Large intestine (tissue), 3 donors: Measurements from ENCODE around the gene PLCB2. TPM values are rescaled to one million over a fixed set of nuclear protein-coding genes. Genes with fewer than 3 reads are reported as not detected.

Experiments
- DNase-seq, 2 donors: peaks; one replicate each; pipeline versions ENCODE4 v3.0.0 to v3.0.0-alpha.2; 2013
- H3K27ac ChIP-seq: one replicate; pipeline ENCODE4 v1.5.1; 2013; ENCODE audit warnings: low read length
- H3K27me3 ChIP-seq: 2 replicates; pipeline ENCODE4 v1.6.1; 2013; ENCODE audit warnings: low read length; ENCODE audit not compliant: control insufficient read depth, insufficient read depth
- H3K36me3 ChIP-seq: 2 replicates; pipeline ENCODE4 v1.6.1; 2013; ENCODE audit warnings: low read length; ENCODE audit not compliant: control insufficient read depth, insufficient read depth
- H3K4me1 ChIP-seq: one replicate; pipeline ENCODE4 v1.6.1; 2013; ENCODE audit warnings: low read length; ENCODE audit not compliant: control insufficient read depth, insufficient read depth
- H3K4me3 ChIP-seq: one replicate; pipeline ENCODE4 v1.5.1; 2013; ENCODE audit warnings: low read length
- H3K9me3 ChIP-seq: one replicate; pipeline ENCODE4 v1.6.1; 2013; ENCODE audit warnings: mild to moderate bottlenecking, low read depth, low read length, moderate library complexity; ENCODE audit not compliant: control insufficient read depth
- WGBS: methylation state at CpG from one replicate; pipeline ENCODE4 v1.1.5; 2013; ENCODE audit warnings: low lambda C conversion rate; ENCODE audit not compliant: insufficient coverage; 5-methylcytosine and 5-hydroxymethylcytosine counted together
- polyA plus RNA-seq: library from polyadenylated mRNA; unstranded; fragments of 120-200 nt; gene quantifications from one replicate; pipeline ENCODE4 v1.2.1, GENCODE V29; 2013

Gene PLCB2
- polyA plus RNA-seq, 1 donor, result 11.7 TPM

GRCh38 chr15:40312370-40313158 lies 4.8 kb upstream of the PLCB2 start:
- Histone ChIP-seq H3K9me3 (no peaks in the 10 kb centered on the region), H3K4me1 (peaks cover 2% of the 10 kb centered on the region), H3K27ac (no peak overlapping the region), H3K27me3 (peaks cover 20% of the 10 kb centered on the region), H3K4me3 (no peak overlapping the region), H3K36me3 (no peaks in the 10 kb centered on the region)
- DNase-seq, result no peak
- no CpG with 5 or more reads among the region's 10 CpGs for WGBS

DNA sequence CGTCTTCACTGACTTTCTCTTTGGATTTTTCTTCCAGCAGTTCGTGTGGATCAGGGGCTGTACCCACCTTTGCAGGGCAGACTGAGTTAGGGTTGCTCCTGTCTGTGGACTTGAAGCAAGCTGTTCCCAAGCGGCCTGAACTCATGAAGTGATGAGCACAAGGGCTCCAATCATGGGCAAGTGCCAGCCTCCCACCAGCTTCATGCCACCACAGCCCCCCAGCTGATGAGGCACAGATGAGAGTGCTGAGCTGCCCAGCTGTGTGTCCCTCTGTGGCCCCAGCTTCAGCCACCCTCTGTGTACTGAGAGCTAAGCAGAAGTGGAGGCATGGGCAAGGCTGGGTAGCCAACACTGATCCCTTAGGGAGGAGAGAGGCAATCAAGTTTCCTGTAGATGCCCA lies 3.3 kb upstream of the PLCB2 start:
- Histone ChIP-seq H3K27me3 (peaks cover 17% of the 10 kb centered on the region), H3K27ac (no peak overlapping the region), H3K4me1 (peaks cover 2% of the 10 kb centered on the region), H3K9me3 (no peaks in the 10 kb centered on the region), H3K36me3 (no peaks in the 10 kb centered on the region), H3K4me3 (no peak overlapping the region)
- no peak for DNase-seq
- 67% methylated on average over 1 of the region's 3 CpGs for WGBS

DNA sequence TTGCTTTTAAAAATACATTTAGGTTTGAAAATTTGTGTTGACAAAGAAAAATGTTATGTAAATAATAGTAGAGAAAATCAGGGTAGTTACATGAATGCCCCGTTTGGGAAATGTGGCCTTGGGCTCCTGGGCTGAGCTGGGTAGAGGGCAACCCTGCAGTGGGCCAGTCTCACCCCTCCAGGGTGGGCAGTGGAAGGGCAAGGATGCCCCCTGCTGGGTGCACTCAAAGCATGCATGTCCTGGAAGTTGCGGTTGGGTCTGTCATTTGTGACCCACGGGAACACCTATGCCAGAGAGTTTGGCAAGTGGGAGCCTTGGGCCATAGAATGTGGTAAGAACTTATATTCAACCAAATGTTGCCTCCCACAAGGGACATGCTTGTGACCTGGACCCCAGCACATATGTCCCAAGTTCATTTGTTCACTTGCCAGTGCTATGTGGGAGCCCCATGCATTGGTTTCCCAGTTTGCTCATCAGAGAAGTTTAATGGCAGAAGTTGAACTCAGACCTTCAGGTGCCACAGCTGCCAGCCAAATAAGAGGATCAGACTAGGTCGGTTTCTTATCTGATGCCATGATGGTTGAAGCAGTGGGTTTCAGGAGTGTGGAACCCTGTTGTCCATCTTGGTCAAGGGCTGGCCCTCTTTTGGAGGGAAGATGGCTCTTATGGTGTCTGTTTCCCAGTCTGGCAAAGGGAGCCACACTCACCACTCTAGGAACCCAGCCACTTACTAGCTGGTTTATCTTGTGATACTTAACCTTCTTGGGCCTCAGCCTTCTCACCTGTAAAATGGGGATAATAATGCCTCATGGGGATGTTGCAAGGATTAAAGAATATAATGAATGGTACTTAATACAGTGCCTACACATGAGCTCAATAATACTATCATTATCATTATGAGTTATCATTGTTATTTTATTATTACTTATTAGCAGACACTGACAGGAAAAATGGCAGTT lies 2.5 kb upstream of the PLCB2 start:
- Histone ChIP-seq H3K27me3 (peaks cover 17% of the 10 kb centered on the region), H3K9me3 (no peaks in the 10 kb centered on the region), H3K4me3 (no peak overlapping the region), H3K27ac (no peak overlapping the region), H3K4me1 (peaks cover 2% of the 10 kb centered on the region), H3K36me3 (no peaks in the 10 kb centered on the region)
- no peak for DNase-seq
- no CpG with 5 or more reads among the region's 4 CpGs for WGBS

GRCh38 chr15:40309344-40309862 lies 1.7 kb upstream of the PLCB2 start:
- Histone ChIP-seq H3K27ac (no peak overlapping the region), H3K36me3 (no peaks in the 10 kb centered on the region), H3K27me3 (peaks cover 17% of the 10 kb centered on the region), H3K4me1 (peaks cover 2% of the 10 kb centered on the region), H3K9me3 (no peaks in the 10 kb centered on the region), H3K4me3 (no peak overlapping the region)
- no peak for DNase-seq
- no CpG with 5 or more reads among the region's 8 CpGs for WGBS

GRCh38 chr15:40306908-40307307 lies 827 bp downstream of the PLCB2 start:
- WGBS, result no CpG with 5 or more reads among the region's 7 CpGs
- Histone ChIP-seq H3K27me3 (peaks cover 15% of the 10 kb centered on the region), H3K36me3 (no peaks in the 10 kb centered on the region), H3K4me3 (peak overlapping the region; percentile 17), H3K4me1 (peaks cover 2% of the 10 kb centered on the region), H3K27ac (no peak overlapping the region), H3K9me3 (no peaks in the 10 kb centered on the region)
- no peak for DNase-seq

GRCh38 chr15:40306371-40306770 lies 1.4 kb downstream of the PLCB2 start:
- H3K27ac ChIP-seq, result no peak overlapping the region
- 100% methylated on average over 1 of the region's 5 CpGs for WGBS

GRCh38 chr15:40305281-40305680 lies 2.5 kb downstream of the PLCB2 start:
- no peaks in the 10 kb centered on the region for H3K9me3 ChIP-seq
- DNase-seq, result no peak
- no CpG with 5 or more reads among the region's 4 CpGs for WGBS
- no peaks in the 10 kb centered on the region for H3K36me3 ChIP-seq
- H3K27me3 ChIP-seq, result peaks cover 9% of the 10 kb centered on the region
- H3K4me3 ChIP-seq, result no peak overlapping the region
- H3K4me1 ChIP-seq, result peaks cover 2% of the 10 kb centered on the region
- H3K27ac ChIP-seq, result no peak overlapping the region

More at GRCh38 chr15:40306371-40306770, 1.4 kb downstream of the PLCB2 start:
- Histone ChIP-seq H3K4me3 (no peak overlapping the region), H3K27me3 (peaks cover 13% of the 10 kb centered on the region), H3K36me3 (no peaks in the 10 kb centered on the region), H3K4me1 (peaks cover 2% of the 10 kb centered on the region), H3K9me3 (no peaks in the 10 kb centered on the region)
- DNase-seq, result no peak

GRCh38 chr15:40303576-40303975 lies 4.2 kb downstream of the PLCB2 start:
- no CpG with 5 or more reads among the region's 2 CpGs for WGBS
- H3K4me1 ChIP-seq, result peaks cover 2% of the 10 kb centered on the region
- peaks cover 2% of the 10 kb centered on the region for H3K27me3 ChIP-seq
- no peak overlapping the region for H3K27ac ChIP-seq
- DNase-seq, result no peak
- no peaks in the 10 kb centered on the region for H3K9me3 ChIP-seq
- no peak overlapping the region for H3K4me3 ChIP-seq
- H3K36me3 ChIP-seq, result no peaks in the 10 kb centered on the region

DNA sequence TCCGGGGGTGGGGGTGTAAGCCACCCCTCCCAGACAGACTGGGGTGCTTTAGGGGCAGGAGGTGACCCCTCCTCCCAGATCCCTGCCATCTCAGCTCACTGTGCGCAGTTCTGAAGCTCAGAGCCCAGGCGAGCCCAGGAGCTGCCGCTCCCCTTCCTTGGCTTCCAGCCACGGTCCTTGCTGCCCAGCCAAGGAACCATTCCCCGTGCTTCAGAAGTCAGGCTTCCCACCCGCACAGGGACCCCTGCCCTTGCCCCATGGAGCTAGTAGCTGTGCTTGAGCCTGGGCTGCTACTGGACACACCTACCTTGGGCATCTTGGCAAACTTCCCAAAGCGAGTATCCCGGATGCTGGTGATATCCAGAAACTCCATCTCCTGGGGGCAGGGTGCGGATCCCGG lies 4.8 kb downstream of the PLCB2 start:
- Histone ChIP-seq H3K27me3 (peaks cover 2% of the 10 kb centered on the region), H3K4me3 (no peak overlapping the region), H3K27ac (no peak overlapping the region), H3K9me3 (no peaks in the 10 kb centered on the region), H3K4me1 (peaks cover 1% of the 10 kb centered on the region), H3K36me3 (no peaks in the 10 kb centered on the region)
- DNase-seq, result no peak
- WGBS, result no CpG with 5 or more reads among the region's 11 CpGs

DNA sequence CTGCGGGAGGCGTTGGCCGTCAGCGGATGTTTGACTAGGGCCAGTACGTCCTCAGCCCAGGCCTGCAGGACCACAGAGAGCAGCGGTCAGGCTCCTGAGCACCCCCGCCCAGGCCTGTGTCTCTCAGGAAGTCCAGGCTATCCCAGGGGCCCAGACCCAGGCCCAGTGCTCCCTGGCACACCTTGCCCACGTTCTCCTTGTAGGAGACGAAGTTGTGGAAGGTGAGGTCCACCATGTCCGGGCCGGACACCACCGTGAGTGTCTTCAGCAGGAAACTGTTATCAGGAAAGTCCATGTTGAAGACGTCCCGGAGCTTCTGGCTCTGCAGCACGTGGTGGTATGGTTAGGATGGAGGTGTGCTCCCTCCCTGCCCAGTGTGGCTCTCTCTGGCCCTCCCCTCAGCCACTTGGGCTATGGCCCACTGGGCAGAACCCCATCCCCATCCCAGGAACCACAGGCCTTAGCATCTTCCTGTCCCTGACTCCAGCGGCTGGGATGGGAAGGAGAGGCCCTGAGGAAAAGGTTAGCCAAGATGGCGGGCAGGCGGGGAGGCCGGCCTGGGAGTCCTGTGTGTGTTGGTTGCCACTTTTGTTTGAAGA lies 5.3 kb downstream of the PLCB2 start:
- Histone ChIP-seq H3K9me3 (no peaks in the 10 kb centered on the region), H3K4me1 (no peaks in the 10 kb centered on the region), H3K27me3 (peaks cover 2% of the 10 kb centered on the region), H3K4me3 (no peak overlapping the region), H3K27ac (no peak overlapping the region), H3K36me3 (no peaks in the 10 kb centered on the region)
- DNase-seq, result no peak
- whole genome bisulfite sequencing, result no CpG with 5 or more reads among the region's 19 CpGs
